Ovary (tissue), 9 donors: ENCODE results near the gene HADHA. TPM values are rescaled to one million over a fixed set of nuclear protein-coding genes. Genes with fewer than 3 reads are reported as not detected.

Source experiments
- DNase-seq, 5 donors: peaks; one replicate each; pipeline ENCODE4 v3.0.0-alpha.2; 2019 to 2020
- H3K27ac ChIP-seq, 2 donors: fragments of 200-600 bp; one replicate each; pipeline versions ENCODE4 v1.5.1 to v1.8.0; 2019 to 2022
- H3K27me3 ChIP-seq: fragments of 200-600 bp; one replicate; pipeline ENCODE4 v1.8.0; 2022
- H3K36me3 ChIP-seq: fragments of 200-600 bp; sonication (generic); one replicate; pipeline ENCODE4 v1.5.1; 2019
- H3K4me1 ChIP-seq: one replicate; pipeline ENCODE4 v1.8.1; 2013; ENCODE audit warnings: mild to moderate bottlenecking, moderate library complexity; ENCODE audit not compliant: insufficient read depth
- H3K4me3 ChIP-seq: fragments of 200-600 bp; sonication (generic); one replicate; pipeline ENCODE4 v1.5.1; 2017
- H3K9me3 ChIP-seq, 2 donors: fragments of 200-600 bp in 1 of 2; sonication (generic) in 1 of 2; one replicate each; pipeline versions ENCODE4 v1.5.1 to v1.8.1; 2013 to 2019; ENCODE audit warnings: mild to moderate bottlenecking in 1 of 2, moderate library complexity in 1 of 2
- EP300 ChIP-seq: sonication (generic); formaldehyde crosslinking; IDR thresholded peaks from one replicate; pipeline ENCODE4 v1.6.1; 2017; ENCODE audit warnings: antibody characterized with exemption
- POLR2A ChIP-seq: fragments of 450-650 bp; IDR thresholded peaks from one replicate; pipeline ENCODE4 v1.6.1; 2017; ENCODE audit warnings: antibody characterized with exemption, mild to moderate bottlenecking, moderate library complexity
- WGBS, 3 donors: extraction: QIAGEN DNeasy Blood & Tissue Kit in 1 of 3; methylation state at CpG; one replicate each; pipeline versions ENCODE4 v1.1.5 to v1.1.7; 2013 to 2017; 5-methylcytosine and 5-hydroxymethylcytosine counted together
- intact Hi-C, 4 donors: fragments of 100-400 bp; cut with DNase I; formaldehyde crosslinking; loops; one replicate each; pipeline versions ENCODE4 v1.11.0 to v1.15.1; 2022 to 2023
- polyA plus RNA-seq, 2 donors: library from polyadenylated mRNA; stranded (reverse); fragments of 200-250 nt in 1 of 2; fragments of 350-450 nt in 1 of 2; fragmentation: Illumina TruSeq in 1 of 2; extraction: RNeasy Lipid Tissue Mini Kit (QIAGEN cat#74804) in 1 of 2; gene quantifications; one replicate each; pipeline ENCODE4 v1.2.3, GENCODE V29; 2013 to 2014
- total RNA-seq, 7 donors: library from RNA; depleted of rRNA in 2 of 7; stranded (reverse); fragments of >200 nt in 2 of 7; fragmentation: NEBNext Ultra II Directional in 3 of 7; extraction: Animal tissue kit (Norgen Biotek cat#: 25700) in 3 of 7; gene quantifications; one replicate each; pipeline versions ENCODE4 v1.1.0 to v1.2.4, GENCODE V29; 2016 to 2023
- TF ChIP-seq, protein P1 (sequence below), 3 donors: fragments of 450-650 bp in 2 of 3; fragments of 200-600 bp in 1 of 3; IDR thresholded peaks; one replicate each; pipeline versions ENCODE4 v1.5.1 to v1.8.0; 2016 to 2022; ENCODE audit warnings: antibody characterized with exemption in 3 of 3, mild to moderate bottlenecking in 1 of 3
- donor health status: DM: no; HTN: no; CAD: no; lungs with moderate emphysema.
- donor health status: DM: no; HTN: no; CAD: no.
- donor health status: Bipolar disorder and iron deficiency.
- donor health status: DM: yes; HTN: yes; CAD: no.
- donor health status: DM: no; HTN: no; CAD: no.
- donor health status: DM: yes; HTN: yes; CAD: no.

Gene HADHA
- total and polyA plus RNA-seq, 9 donors = 85.2 to 290 (median 129) TPM

- no peaks in the 10 kb centered on the region for H3K4me1 ChIP-seq
- H3K36me3 ChIP-seq = no peaks in the 10 kb centered on the region
- no peak overlapping the region for H3K27ac ChIP-seq
- intact Hi-C loops = no loop called here
- H3K4me3 ChIP-seq = no peak overlapping the region
- no peak for TF ChIP-seq EP300
- TF ChIP-seq, protein P1, sequence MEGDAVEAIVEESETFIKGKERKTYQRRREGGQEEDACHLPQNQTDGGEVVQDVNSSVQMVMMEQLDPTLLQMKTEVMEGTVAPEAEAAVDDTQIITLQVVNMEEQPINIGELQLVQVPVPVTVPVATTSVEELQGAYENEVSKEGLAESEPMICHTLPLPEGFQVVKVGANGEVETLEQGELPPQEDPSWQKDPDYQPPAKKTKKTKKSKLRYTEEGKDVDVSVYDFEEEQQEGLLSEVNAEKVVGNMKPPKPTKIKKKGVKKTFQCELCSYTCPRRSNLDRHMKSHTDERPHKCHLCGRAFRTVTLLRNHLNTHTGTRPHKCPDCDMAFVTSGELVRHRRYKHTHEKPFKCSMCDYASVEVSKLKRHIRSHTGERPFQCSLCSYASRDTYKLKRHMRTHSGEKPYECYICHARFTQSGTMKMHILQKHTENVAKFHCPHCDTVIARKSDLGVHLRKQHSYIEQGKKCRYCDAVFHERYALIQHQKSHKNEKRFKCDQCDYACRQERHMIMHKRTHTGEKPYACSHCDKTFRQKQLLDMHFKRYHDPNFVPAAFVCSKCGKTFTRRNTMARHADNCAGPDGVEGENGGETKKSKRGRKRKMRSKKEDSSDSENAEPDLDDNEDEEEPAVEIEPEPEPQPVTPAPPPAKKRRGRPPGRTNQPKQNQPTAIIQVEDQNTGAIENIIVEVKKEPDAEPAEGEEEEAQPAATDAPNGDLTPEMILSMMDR (IDR thresholded peaks at IDR 0.05) = no peak
- no peak for TF ChIP-seq POLR2A
- no peaks in the 10 kb centered on the region for H3K9me3 ChIP-seq
- DNase-seq = no peak
- 80 to 82% (median 82%) methylated on average over 6 of the region's 6 CpGs for WGBS, 3 donors
- H3K27me3 ChIP-seq = no peaks in the 10 kb centered on the region
Measured at GRCh38 chr2:26217720-26218119, 26.7 kb downstream of the HADHA start.

GRCh38 chr2:26216587-26216986 lies 27.8 kb downstream of the HADHA start:
- H3K27me3 ChIP-seq = no peaks in the 10 kb centered on the region
- H3K4me1 ChIP-seq = no peaks in the 10 kb centered on the region
- no peak overlapping the region for H3K27ac ChIP-seq
- no peak for DNase-seq
- H3K4me3 ChIP-seq = no peak overlapping the region
- 94 to 98% (median 95%) methylated on average over 4 of the region's 4 CpGs for WGBS, 3 donors
- TF ChIP-seq EP300 (no peak), POLR2A (no peak)
- TF ChIP-seq, protein P1 (IDR thresholded peaks at IDR 0.05) = no peak
- no peaks in the 10 kb centered on the region for H3K9me3 ChIP-seq
- no peaks in the 10 kb centered on the region for H3K36me3 ChIP-seq
- intact Hi-C loops = no loop called here

DNA sequence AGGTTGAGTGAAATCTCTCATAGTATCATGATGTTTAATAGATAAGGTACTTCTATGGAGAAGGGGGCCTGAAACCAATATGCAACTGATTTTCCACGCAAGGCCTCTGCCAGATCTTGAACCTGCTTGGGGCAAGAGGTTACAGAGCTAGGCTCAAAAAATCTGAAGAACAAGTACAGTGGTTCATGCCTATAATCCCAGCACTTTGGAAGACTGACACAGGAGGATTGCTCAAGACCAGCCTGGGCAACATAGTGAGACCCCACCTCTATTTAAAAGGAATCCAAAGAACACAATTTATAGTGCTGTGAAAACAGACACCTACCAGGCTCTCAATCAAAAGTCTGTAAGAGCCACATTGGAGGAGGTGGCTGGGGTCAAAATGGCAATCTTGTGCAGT lies 28.6 kb downstream of the HADHA start:
- Histone ChIP-seq H3K9me3 (no peaks in the 10 kb centered on the region), H3K27ac (no peak overlapping the region), H3K36me3 (no peaks in the 10 kb centered on the region), H3K4me3 (no peak overlapping the region), H3K4me1 (no peaks in the 10 kb centered on the region), H3K27me3 (no peaks in the 10 kb centered on the region)
- intact Hi-C loops = no loop called here
- DNase-seq = no peak
- 97 to 100% (median 97%) methylated on average over 1 of the region's 1 CpG for WGBS, 3 donors
- no peak for TF ChIP-seq EP300
- TF ChIP-seq, protein P1 (IDR thresholded peaks at IDR 0.05) = no peak

DNA sequence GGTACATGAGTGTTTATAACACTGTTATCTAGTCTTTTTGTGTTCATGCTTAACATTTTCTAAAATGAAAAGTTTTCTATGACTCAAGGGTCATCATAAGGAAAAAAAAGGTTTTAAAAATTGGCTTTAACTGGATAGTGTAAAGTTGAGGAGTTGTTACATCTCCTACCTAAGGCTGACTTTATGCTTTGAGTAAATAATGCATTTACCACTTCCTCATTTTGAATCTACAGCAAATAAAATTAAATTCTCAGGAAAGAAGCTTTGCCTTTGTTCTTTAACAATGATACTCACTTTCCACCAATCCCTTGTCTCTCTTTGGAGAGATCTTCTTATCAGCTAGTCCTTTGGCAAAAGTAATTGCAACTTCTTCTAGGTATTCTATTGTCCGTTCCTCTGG lies 29.7 kb downstream of the HADHA start:
- Histone ChIP-seq H3K4me1 (no peaks in the 10 kb centered on the region), H3K36me3 (no peaks in the 10 kb centered on the region), H3K27ac (no peak overlapping the region), H3K9me3 (no peaks in the 10 kb centered on the region), H3K27me3 (no peaks in the 10 kb centered on the region), H3K4me3 (no peak overlapping the region)
- TF ChIP-seq POLR2A = no peak
- TF ChIP-seq, protein P1 (IDR thresholded peaks at IDR 0.05) = no peak
- TF ChIP-seq EP300 = no peak
- 94 to 100% (median 94%) methylated on average over 1 of the region's 1 CpG for WGBS, 3 donors
- intact Hi-C loops = no loop called here
- DNase-seq = no peak

GRCh38 chr2:26212011-26212410 lies 32.4 kb downstream of the HADHA start:
- H3K4me3 ChIP-seq = no peak overlapping the region
- intact Hi-C loops = no loop called here
- H3K9me3 ChIP-seq = no peaks in the 10 kb centered on the region
- H3K27ac ChIP-seq = no peak overlapping the region
- H3K36me3 ChIP-seq = no peaks in the 10 kb centered on the region
- no peaks in the 10 kb centered on the region for H3K4me1 ChIP-seq
- TF ChIP-seq, protein P1 (IDR thresholded peaks at IDR 0.05) = no peak
- no peak for TF ChIP-seq POLR2A
- no peak for TF ChIP-seq EP300
- 89 to 99% (median 95%) methylated on average over 5 of the region's 5 CpGs for WGBS, 3 donors
- no peak for DNase-seq
- H3K27me3 ChIP-seq = no peaks in the 10 kb centered on the region
